Thoracic aorta (tissue), 2 donors: ENCODE results near the gene TPRN. TPM values are rescaled to one million over a fixed set of nuclear protein-coding genes. Genes with fewer than 3 reads are reported as not detected.
A peak's percentile ranks its signal among the peaks of the same experiment; 100 is the strongest.

Source experiments
- ATAC-seq: fragments of 150-250 bp; one replicate; pipeline ENCODE4 v1.8.0; 2017; ENCODE audit warnings: low read depth; ENCODE audit not compliant: insufficient number of reproducible peaks, low FRiP score
- DNase-seq: peaks from one replicate; pipeline ENCODE4 v3.0.0-alpha.2; 2020; ENCODE audit warnings: low spot score
- H3K27ac ChIP-seq, 2 donors: fragments of 200-600 bp; sonication (generic); 1 replicate in 1 of 2; 2 replicates in 1 of 2; pipeline ENCODE4 v1.5.1; 2016; ENCODE audit warnings: mild to moderate bottlenecking in 2 of 2, moderate library complexity in 2 of 2
- H3K27me3 ChIP-seq: fragments of 200-600 bp; sonication (generic); replicated peaks from 2 replicates; pipeline ENCODE4 v1.6.0; 2016; ENCODE audit warnings: mild to moderate bottlenecking; ENCODE audit not compliant: insufficient read depth
- H3K36me3 ChIP-seq: fragments of 200-600 bp; sonication (generic); one replicate; pipeline ENCODE4 v1.5.1; 2016
- H3K4me1 ChIP-seq, 2 donors: fragments of 200-600 bp; sonication (generic); 1 replicate in 1 of 2; 2 replicates in 1 of 2; pipeline versions ENCODE4 v1.5.1 to v1.6.0; 2016; ENCODE audit warnings: low read depth in 2 of 2, mild to moderate bottlenecking in 1 of 2; ENCODE audit not compliant: control insufficient read depth in 1 of 2
- H3K4me3 ChIP-seq: fragments of 200-600 bp; sonication (generic); 2 replicates; pipeline ENCODE4 v1.5.1; 2016; ENCODE audit warnings: mild to moderate bottlenecking
- H3K9me3 ChIP-seq: fragments of 200-600 bp; sonication (generic); 2 replicates; pipeline ENCODE4 v1.5.1; 2016
- total RNA-seq, 2 donors: library from RNA; depleted of rRNA; stranded (reverse); fragments of >200 nt; gene quantifications; one replicate each; pipeline versions ENCODE4 v1.1.0 to v1.2.3, GENCODE V29; 2016
- TF ChIP-seq, protein P1 (sequence below): fragments of 200-600 bp; sonication (generic); IDR thresholded peaks from one replicate; pipeline ENCODE4 v1.5.1; 2019; ENCODE audit warnings: antibody characterized with exemption

The TPRN gene
- total RNA-seq, 2 donors from 2014 or later: 4.7 to 5.6 TPM

DNA sequence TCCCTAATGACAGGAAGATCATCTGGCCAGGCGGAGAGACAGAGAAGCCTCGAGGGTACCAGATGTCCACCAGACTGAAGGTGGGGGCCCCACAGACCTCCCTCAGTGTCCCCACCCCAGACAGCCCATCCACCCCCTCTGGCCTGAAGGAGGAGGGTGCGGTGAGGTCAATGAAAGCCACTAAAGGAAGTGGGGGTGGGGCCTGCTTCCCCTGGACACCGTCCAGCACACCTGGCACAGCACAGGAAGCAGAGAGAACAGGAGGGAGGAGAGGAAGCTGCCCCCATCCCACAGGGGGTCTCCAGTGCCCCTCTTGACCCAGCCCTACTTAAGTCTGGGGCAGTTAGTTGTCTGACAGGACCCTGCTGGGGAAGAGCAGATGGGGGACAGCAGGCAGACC is 41.9 kb downstream of the TPRN start:
- H3K27ac ChIP-seq: no peak overlapping the region
- TF ChIP-seq, protein P1, sequence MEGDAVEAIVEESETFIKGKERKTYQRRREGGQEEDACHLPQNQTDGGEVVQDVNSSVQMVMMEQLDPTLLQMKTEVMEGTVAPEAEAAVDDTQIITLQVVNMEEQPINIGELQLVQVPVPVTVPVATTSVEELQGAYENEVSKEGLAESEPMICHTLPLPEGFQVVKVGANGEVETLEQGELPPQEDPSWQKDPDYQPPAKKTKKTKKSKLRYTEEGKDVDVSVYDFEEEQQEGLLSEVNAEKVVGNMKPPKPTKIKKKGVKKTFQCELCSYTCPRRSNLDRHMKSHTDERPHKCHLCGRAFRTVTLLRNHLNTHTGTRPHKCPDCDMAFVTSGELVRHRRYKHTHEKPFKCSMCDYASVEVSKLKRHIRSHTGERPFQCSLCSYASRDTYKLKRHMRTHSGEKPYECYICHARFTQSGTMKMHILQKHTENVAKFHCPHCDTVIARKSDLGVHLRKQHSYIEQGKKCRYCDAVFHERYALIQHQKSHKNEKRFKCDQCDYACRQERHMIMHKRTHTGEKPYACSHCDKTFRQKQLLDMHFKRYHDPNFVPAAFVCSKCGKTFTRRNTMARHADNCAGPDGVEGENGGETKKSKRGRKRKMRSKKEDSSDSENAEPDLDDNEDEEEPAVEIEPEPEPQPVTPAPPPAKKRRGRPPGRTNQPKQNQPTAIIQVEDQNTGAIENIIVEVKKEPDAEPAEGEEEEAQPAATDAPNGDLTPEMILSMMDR: no peak
- no peak overlapping the region for H3K4me3 ChIP-seq
- ATAC-seq (no peak), DNase-seq (no peak)
- no peaks in the 10 kb centered on the region for H3K36me3 ChIP-seq
- peaks cover 31% of the 10 kb centered on the region for H3K27me3 ChIP-seq
- H3K4me1 ChIP-seq: peaks cover 7 to 20% of the 10 kb centered on the region in 2 donors
- no peaks in the 10 kb centered on the region for H3K9me3 ChIP-seq

DNA sequence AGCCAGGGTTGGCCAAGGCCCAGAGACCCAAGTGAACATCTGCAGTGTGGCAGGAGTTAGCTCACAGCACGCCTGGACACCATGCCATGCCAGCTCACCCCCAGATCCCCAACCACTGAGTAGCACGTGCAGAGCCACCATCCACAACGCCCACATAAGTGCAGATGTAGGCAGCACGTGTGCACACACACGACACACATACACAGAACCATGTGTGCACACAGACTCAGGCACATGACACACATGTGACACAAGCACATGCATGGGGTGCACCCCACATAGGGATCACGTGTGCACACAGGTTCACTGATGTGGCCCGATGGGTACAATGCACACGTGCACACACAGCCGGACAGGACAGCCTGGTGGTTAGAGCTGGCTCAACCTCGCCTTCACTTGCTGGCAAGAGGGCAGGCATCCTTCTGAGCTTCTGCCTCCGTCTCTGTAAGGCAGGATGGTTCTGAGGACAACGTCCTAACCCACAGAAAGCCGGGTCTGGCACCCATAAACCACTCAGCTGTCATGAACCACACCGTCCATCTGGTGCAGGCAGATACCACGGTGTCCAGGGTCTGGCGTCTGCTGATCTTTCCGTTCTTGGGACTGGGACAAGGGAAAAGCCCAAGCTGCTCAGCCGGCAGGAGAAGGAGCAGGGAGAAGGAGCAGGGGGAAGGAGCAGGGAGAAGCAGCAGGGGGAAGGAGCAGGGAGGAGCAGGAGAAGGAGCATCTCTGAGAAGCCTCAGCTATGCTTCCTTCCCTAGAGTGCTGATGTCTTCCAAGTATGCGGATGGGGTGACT is 42.7 kb downstream of the TPRN start:
- no peak for DNase-seq
- TF ChIP-seq, protein P1: no peak
- H3K36me3 ChIP-seq: no peaks in the 10 kb centered on the region
- no peak overlapping the region for H3K27ac ChIP-seq
- H3K27me3 ChIP-seq: peaks cover 31% of the 10 kb centered on the region
- no peak overlapping the region for H3K4me3 ChIP-seq
- ATAC-seq: no peak
- H3K9me3 ChIP-seq: no peaks in the 10 kb centered on the region
- H3K4me1 ChIP-seq: peaks cover 5 to 12% of the 10 kb centered on the region in 2 donors

DNA sequence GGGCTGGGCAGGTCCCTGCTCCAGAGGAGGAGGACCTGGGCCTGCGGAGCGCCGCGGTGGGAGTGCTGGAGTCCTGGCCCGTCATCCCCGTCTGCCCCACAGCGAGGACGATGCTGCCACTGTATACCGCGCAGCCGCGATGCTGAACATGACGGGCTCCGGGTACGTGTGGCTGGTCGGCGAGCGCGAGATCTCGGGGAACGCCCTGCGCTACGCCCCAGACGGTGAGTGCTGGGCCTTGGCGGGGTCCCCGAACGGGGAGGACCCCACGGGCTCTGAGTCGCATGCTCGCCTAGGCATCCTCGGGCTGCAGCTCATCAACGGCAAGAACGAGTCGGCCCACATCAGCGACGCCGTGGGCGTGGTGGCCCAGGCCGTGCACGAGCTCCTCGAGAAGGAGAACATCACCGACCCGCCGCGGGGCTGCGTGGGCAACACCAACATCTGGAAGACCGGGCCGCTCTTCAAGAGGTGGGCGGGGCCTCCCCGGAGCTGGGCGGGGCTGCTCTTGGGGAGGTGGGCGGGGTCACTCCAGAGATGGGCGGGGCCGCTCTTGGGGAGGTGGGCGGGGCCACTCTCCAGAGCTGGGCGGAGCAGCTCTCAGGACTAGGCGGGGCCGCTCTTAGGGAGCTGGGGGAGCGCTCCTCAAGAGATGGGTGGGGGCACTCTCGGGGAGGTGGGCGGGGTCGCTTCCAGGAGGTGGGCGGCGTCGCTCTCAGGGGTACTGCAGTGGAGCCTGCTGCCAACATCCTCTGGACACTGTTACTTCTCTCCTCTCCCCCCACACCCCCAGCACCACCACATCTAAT is 43.8 kb downstream of the TPRN start:
- peaks cover 26% of the 10 kb centered on the region for H3K27me3 ChIP-seq
- H3K27ac ChIP-seq: no peak overlapping the region
- H3K36me3 ChIP-seq: no peaks in the 10 kb centered on the region
- H3K4me1 ChIP-seq: peaks cover 0 to 5% of the 10 kb centered on the region in 2 donors
- H3K4me3 ChIP-seq: peak overlapping the region; percentile 43
- TF ChIP-seq, protein P1: no peak
- no peak for ATAC-seq
- no peaks in the 10 kb centered on the region for H3K9me3 ChIP-seq
- DNase-seq: no peak

DNA sequence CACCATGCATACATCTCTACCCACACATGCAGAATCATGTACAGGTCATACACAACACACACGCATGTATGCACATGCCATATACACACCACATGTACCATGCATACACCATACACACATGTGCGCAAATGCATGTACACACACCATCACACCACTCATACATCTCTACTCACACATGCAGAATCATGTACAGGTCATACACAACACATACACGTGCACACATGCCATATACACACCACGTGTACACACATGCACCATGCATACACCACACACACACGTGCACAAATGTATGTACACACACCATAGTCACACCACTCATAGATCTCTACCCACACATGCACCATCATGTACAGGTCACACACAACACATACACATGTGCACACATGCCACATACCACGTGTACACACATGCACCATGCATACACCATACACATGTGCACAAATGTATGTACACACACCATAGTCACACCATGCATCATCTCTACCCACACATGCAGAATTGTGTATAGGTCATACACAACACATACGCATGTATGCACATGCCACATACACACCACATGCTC is 47.6 kb downstream of the TPRN start:
- DNase-seq: no peak
- Histone ChIP-seq H3K27me3 (peaks cover 12% of the 10 kb centered on the region), H3K9me3 (no peaks in the 10 kb centered on the region), H3K4me1 (peaks cover 0 to 5% of the 10 kb centered on the region in 2 donors), H3K4me3 (no peak overlapping the region), H3K36me3 (no peaks in the 10 kb centered on the region), H3K27ac (no peak overlapping the region)
- ATAC-seq: no peak
- TF ChIP-seq, protein P1: no peak
